GM08714 (cell line): ENCODE results near the gene ANTXRL.
"Not testable (repeated sequence)": the region's sequence is repeated elsewhere in the genome, so short reads cannot be mapped to it uniquely, and the experiment has no call there.

ENCODE experiments used
- H3K4me3 ChIP-seq: fragments of 200-500 bp; sonication (Bioruptor generic); 2 replicates; pipeline ENCODE4 v1.5.1; 2014; ENCODE audit warnings: mild to moderate bottlenecking, low read length, inconsistent platforms
- ZNF274 ChIP-seq: IDR thresholded peaks from 2 replicates; pipeline ENCODE4 v1.6.1; 2012; ENCODE audit warnings: mild to moderate bottlenecking, low read depth, low read length

Gene ANTXRL

DNA sequence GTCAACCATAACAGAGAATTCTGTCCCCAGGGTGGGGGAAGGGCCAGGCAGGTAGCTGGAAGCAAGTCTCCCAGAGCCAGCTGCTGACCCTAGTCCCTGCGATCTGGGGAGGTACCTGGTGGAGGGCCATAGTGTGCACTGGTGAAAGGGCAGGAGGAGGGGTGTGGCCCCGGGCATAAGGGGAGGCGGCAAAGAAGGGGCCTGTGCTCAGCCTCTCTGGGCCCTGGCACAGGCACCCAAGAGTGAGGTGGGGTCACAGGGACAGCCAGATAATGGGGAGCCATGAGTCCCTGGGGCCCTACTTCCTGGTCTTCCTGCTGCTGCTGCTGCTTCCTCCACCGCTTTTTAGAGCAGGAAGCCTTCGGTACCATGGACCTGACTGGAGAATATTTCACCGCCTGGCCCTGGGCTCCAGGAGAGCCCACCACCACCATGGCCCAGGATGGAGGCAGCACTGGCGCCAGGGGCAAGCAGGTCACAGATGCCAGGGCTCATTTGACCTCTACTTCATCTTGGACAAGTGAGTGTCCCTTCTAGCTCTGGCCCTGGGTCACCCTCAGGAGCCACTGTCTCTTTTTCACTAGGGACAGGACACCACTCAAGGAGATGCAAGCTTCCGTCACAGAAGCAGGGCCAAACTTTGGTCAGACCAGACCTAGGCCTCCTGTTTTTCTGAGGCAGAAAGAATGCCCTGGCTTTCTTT is at the start of gene ANTXRL:
TSS of gene ANTXRL (plus strand) at position 7 of the 703 bp plus-strand sequence. CDS start at position 273, 266 bp downstream.
- no peak within 1 kb of the TSS for H3K4me3 ChIP-seq
- TF ChIP-seq ZNF274: no peak

DNA sequence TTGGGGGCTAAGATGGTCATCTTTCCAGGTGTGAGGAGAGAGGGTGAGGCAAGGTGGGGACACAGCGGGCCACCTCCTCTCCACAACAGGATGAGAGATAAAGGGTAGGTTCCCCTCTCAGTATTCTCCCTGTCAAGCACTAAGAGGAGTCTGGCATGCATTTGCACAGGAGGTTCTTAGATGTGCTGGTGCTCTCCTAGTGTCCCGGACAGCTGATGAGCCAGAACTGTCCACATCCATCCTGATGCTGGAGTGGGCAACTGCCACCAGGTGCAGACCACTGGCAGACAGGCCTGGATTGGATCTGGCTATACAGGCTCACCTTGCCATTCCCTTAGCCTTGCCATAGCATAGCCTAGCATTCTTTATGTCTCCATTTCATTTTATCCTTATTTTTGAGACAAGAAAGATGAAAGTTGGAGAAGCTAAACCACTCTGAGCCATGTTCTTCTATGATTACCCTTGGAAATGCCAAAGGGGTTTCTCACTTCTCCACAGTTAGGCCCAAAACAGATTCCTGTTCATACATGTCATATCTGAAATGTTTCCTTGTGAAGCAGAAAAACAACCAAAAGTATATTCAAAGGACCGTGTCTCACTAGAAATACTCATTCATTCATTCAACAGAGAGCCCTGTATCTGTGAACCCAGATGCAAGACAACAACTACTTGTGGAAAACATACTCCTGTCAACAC is 48.8 kb upstream of the ANTXRL start:
- H3K4me3 ChIP-seq: no peak overlapping the region
- no peak for TF ChIP-seq ZNF274

DNA sequence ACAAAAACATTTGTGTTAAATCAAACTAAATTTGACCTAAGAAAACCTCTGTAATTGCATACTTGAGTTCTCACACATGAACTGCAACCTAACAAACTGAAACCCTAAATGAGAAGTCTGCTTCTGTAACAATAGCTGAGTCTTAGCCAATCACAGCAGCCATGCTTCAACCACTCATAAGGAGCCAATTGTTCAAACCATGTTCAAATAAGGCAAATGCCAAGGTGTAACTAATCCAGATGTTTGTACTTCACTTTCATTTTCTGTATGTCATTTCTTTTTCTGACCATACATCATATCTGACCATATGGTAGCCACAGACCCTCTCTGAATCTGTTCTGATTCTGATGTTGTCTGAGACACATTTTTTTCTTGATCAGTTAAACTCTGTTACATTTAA is 47.5 kb upstream of the ANTXRL start:
- no peak for TF ChIP-seq ZNF274
- no peak overlapping the region for H3K4me3 ChIP-seq

DNA sequence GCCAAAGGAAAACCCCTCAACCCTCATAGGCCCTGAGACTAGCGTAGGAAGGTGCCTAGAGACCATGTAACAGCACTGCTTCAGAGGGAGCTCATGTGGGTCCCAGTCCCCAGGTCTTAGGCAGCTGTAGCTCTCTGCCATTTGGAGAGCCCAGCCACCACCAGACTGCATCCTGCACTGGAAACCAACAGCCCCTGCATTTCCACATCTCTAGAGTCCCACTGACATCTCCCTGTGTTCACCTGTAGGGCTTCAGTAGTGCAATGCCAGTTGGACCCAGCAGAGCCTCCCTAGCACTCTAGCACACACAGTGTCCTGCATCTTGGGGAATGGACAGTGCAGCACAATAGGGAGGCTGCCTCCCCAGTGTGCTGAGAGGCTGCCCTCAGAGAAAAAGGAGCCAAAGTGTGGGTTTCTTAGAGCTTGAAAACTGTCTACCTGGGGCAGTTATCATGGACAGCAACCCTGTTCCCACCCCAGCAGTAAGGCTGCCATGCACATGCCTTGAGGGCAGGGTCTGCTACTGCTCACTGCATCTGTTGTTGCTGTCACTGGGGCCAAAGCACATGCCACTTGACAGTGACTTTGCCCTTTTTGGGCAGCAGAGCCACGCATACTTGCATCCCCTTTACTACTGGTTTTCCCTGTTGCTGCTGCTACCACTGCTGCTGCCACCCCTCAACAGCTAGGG is 46.7 kb upstream of the ANTXRL start:
- no peak for TF ChIP-seq ZNF274
- H3K4me3 ChIP-seq: no peak overlapping the region

DNA sequence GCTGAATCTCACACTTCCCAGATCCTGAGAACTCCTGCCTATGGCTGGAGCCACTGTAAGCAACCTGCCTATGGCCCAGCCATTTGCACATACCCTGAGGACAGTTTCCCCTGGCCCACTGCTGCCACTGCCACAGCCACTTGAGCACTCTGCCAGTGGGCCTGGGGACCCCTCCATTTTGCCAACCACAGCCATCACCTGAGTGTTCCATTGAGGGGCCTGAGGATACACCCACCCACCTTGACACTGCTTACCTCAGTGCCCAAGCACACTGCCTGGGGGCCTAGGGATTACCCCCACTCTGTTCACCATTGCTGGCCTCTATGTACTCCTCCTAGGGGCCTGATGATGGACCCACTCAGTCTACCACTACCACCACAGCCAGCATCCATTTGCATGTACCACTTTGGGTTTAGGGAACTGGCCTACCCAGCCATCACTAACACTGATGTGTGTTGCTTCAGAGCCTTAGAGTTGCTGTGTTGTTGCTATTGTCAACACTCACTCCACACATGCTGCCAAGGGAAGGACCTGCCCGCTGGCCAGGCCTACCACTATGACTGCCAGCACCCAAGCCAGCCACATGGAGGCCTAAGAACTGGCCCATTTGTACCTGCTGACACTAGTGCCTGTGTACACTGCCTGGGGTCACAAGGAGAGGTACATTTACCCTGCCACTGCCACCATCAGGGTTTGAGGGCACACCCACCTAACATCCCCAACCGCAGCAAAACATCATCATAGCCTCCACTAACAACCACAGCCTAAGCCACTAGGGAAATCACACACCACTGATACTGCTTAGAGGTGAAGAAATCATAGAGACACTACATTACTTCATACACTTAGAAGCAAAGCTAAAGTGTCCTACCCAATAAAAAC is 45.9 kb upstream of the ANTXRL start:
- TF ChIP-seq ZNF274: no peak
- H3K4me3 ChIP-seq: no peak overlapping the region

DNA sequence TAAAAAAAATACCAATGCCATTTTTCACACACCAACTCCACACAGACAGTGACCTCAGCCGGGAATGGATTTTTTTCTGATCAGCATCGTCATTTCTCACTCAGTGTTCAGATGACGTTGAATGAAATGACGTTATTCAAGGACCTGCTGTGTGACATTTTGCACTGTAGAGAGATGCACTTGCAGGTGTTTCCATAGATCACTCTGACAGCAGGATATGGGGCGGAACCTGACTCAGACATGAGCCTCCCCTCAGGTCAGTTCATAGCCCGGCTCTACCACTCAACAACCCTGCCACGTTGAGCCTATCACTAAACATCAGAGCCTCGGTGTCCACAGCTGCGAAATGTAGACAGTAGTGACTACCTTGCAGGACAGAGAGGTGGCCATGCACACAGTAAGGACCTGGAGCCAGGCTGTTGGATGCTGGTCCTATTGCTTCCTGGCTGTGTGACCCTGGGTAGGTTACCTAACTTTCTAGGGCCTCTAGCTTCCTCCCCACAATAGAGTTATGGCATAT is 41.4 kb upstream of the ANTXRL start:
- no peak overlapping the region for H3K4me3 ChIP-seq
- no peak for TF ChIP-seq ZNF274

DNA sequence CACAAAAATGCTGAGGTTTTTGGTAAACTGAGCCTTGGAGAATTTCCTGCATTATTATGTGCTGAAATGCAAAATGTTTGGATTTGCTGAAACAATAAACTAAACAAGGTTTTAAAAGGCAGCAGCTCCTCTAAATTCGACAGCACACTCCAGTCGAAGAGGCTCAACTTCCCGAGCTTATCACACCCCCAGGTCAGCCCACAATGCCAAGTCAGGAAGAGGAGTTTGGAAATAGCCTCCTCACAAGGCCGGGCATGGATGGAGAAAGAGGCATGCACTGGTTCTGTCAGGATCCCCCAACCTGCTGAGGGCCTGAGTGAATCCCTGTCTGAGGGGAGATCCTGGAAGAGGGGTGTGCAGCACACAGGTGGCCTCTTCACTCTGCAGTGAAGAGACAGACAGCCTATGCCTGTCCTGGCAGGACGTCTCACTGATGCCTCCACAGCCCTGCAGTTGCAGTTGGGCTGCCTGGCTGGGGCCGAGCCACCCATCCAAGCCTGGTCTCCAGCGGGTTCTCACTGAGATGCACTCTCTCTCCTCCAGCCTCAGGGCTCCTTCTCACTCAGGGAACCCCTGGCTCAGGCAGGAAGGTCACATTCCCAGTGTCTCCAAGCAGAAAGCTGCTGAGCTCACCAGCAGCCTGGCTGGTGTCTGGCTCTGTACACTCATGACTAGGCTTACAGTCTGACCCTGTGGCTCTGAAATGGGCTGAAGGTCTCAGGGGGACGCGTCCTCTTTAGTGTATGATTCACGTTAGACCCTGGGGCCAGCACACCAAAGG is 40.2 kb upstream of the ANTXRL start:
- not testable (repeated sequence) for H3K4me3 ChIP-seq

DNA sequence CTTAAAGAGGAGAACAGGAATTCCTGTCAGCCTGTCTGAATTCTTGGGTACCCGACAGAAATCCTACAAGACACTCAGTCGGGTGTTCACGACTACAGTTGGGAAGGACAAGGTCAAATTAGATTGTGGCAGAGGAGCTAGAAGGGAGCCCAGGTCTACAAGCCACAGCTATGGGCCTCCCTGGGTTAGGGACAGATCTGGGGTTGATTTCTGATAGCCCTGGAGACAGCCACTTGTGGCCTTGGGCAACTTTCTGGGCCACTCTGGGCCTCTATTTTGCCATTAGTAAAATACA is 39.7 kb upstream of the ANTXRL start:
- no peak overlapping the region for H3K4me3 ChIP-seq
- no peak for TF ChIP-seq ZNF274

DNA sequence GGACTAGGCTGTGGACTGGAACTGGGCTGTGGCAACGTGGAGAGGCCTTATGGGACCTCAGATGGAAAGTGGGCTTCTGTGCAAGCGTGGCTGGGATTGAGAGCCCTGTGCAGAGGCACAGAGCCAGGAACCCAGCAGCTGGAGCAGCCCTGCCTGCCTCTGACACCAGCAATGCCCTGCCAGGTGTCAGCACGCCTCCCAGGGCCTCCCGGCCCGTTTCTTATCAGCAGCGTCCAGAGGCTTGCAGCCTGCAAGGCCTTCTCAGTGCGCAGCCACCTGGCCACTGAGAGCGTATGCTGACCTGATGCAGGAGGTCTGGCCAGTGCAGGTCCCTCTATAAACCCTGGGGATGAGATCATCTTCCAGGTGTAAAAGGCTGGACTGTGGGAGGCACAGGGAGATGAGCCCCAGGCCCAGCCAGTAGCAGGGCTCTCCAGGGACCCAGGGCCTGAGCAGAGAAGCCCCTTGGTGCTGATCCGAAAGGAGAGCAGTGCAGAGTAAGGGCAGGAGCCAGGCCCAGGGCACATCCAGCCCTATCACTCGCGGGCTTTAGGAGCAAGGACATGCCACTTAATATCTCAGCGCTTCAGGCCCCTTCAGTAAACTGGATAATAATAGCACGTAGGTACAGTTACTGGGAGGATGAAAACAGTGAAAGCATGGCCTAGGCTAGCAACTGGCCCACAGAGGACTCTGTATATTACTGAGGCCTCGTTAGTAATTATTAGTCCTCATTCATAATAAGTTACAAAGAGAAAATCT is 38.8 kb upstream of the ANTXRL start:
- TF ChIP-seq ZNF274: no peak
- H3K4me3 ChIP-seq: no peak overlapping the region

DNA sequence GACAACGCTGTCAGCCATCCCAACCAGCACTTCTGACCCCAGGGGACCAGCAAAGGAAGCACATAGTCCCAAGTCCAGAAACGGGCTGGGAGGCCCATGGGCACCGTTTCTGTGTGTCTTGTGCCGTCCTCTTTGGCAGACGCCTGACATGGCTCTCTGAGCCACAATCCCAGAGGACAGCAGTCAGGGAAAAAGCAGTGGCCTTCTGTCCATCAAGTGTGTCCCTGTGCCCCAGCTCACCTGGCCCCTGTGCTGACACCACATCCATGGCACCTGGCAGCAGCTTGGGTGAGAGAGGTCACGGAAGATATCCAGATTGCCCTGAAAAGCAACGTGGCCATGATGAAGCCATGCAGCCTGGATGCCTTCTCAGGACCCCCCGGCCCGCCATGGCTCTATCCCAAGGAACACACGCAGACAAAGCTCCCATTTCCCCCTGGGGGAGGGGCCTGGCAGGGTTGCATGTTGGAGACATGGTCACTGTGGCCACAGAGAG is 38.1 kb upstream of the ANTXRL start:
- TF ChIP-seq ZNF274: no peak
- H3K4me3 ChIP-seq: no peak overlapping the region

DNA sequence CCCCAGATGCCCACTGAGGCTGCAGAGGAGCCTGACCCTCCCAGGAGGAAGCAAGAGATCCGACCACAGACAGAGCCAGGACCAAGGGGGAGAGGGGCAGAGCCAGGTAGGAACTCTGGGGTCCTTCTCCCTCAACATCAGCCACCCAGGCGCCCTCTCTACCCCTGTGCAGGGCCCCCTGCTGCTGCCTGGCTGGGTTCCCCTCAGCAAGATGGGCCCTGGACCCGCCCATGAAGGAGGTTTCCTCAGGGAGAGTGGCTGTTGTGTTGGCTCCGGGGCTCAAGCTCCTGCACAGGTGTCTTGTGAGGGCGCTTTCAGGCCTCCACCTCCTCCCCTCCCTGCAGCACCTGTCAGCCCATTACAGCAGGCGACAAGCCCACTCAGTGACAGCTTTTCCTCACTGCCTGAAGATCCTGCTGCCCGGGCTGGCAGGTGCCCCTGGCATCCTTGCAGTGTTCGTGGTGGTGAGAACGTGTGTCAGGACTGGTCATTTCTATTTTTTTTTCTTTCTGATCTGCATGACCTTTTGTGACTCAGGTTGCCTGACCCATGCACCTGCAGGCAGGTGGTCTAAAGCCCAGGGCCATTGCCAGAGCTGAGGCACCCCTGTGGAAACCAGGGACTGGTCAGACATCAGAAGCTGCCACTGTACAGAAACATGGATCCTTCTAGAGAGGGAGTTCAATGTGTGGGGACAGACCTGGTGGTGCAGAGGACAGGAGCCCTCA is 37.0 kb upstream of the ANTXRL start:
- H3K4me3 ChIP-seq: not testable (repeated sequence)

DNA sequence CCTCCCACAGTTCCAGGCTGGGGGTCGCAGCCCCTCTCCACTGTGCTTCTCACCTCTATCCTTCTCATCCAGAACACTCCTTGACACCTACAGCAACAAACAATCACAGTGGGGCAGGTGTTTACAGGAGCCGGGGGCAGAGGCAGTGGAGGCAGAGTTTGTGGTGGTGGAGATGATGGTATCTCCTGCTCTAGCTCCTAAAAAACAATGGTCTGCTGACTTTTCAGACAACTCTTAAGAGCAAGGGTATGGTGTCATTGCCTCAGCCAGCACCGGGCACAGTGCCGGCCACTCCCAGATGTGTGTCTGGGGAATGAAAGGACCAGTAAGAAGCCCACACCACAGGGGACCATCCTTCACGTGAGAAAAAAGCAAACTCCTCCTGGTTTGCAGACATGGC is 36.3 kb upstream of the ANTXRL start:
- no peak overlapping the region for H3K4me3 ChIP-seq
- TF ChIP-seq ZNF274: no peak
